Testis (tissue), 2 donors: Measurements from ENCODE around the gene CROCC.

Experiments
- CTCF ChIP-seq, 3 experiments: fragments of 450-650 bp in 2 of 3; fragments of 200-600 bp in 1 of 3; sonication (generic) in 1 of 3; IDR thresholded peaks; one replicate each; pipeline ENCODE4 v1.5.1; 2016 to 2019; ENCODE audit warnings: antibody characterized with exemption in 3 of 3, mild to moderate bottlenecking in 2 of 3, moderate library complexity in 1 of 3
- POLR2A ChIP-seq: fragments of 450-650 bp; IDR thresholded peaks from one replicate; pipeline ENCODE4 v1.6.1; 2017; ENCODE audit warnings: antibody characterized with exemption, mild to moderate bottlenecking, moderate library complexity

- TF ChIP-seq CTCF (IDR thresholded peaks at IDR 0.05) (no peak), POLR2A (no peak)
Measured at GRCh38 chr1:16967962-16968361, 46.2 kb downstream of the CROCC start.
